ENCODE data around the gene ANGPTL4.
"Not testable (repeated sequence)": the region's sequence is repeated elsewhere in the genome, so short reads cannot be mapped to it uniquely, and the experiment has no call there.

The ANGPTL4 gene

GRCh38 chr19:8333767-8334457, 30.0 kb upstream of the ANGPTL4 start:
- DNase-seq (ENCODE audit: low read depth in 1 of 2, low spot score in 1 of 2) = no peak

- DNase-seq (ENCODE audit: low read depth in 1 of 2, low spot score in 1 of 2) = no peak
These were observed 29.3 kb upstream of the ANGPTL4 start for GRCh38 chr19:8334458-8335342.

- DNase-seq (ENCODE audit: low read depth in 1 of 2, low spot score in 1 of 2) = no peak
These were observed 28.4 kb upstream of the ANGPTL4 start for GRCh38 chr19:8335343-8336071.

- DNase-seq (ENCODE audit: low read depth in 1 of 2, low spot score in 1 of 2) = no peak
These were observed 27.8 kb upstream of the ANGPTL4 start for GRCh38 chr19:8336072-8336569.

GRCh38 chr19:8336660-8337059, 27.3 kb upstream of the ANGPTL4 start:
- no peak for DNase-seq (ENCODE audit: low read depth in 1 of 2, low spot score in 1 of 2)

- DNase-seq (ENCODE audit: low read depth in 1 of 2, low spot score in 1 of 2) = no peak
These were observed 26.2 kb upstream of the ANGPTL4 start for GRCh38 chr19:8337728-8338127.

GRCh38 chr19:8338835-8339234, 25.1 kb upstream of the ANGPTL4 start:
- no peak for DNase-seq (ENCODE audit: low read depth in 1 of 2, low spot score in 1 of 2)

- DNase-seq (ENCODE audit: low read depth in 1 of 2, low spot score in 1 of 2) = no peak
These were observed 23.4 kb upstream of the ANGPTL4 start for GRCh38 chr19:8340341-8341096.

GRCh38 chr19:8341504-8341903, 22.5 kb upstream of the ANGPTL4 start:
- DNase-seq (ENCODE audit: low read depth in 1 of 2, low spot score in 1 of 2) = not testable (repeated sequence)

GRCh38 chr19:8342316-8342683, 21.7 kb upstream of the ANGPTL4 start:
- DNase-seq (ENCODE audit: low read depth in 1 of 2, low spot score in 1 of 2) = no peak

- DNase-seq (ENCODE audit: low read depth in 1 of 2, low spot score in 1 of 2) = peak; percentile 83 to 87
These were observed 21.1 kb upstream of the ANGPTL4 start, which contains the start of gene KANK3 for GRCh38 chr19:8342684-8343482. Gene KANK3 (minus strand): TSS chr19:8343262. CDS start chr19:8337828, 5,434 bp downstream.

- no peak for DNase-seq (ENCODE audit: low read depth in 1 of 2, low spot score in 1 of 2)
These were observed 20.5 kb upstream of the ANGPTL4 start for GRCh38 chr19:8343483-8343844.

- not testable (repeated sequence) for DNase-seq (ENCODE audit: low read depth in 1 of 2, low spot score in 1 of 2)
These were observed 14.2 kb upstream of the ANGPTL4 start for GRCh38 chr19:8349629-8350372.

GRCh38 chr19:8352134-8352827, 11.7 kb upstream of the ANGPTL4 start:
- no peak for DNase-seq (ENCODE audit: low read depth in 1 of 2, low spot score in 1 of 2)

- DNase-seq (ENCODE audit: low read depth in 1 of 2, low spot score in 1 of 2) = not testable (repeated sequence)
These were observed 11.1 kb upstream of the ANGPTL4 start for GRCh38 chr19:8352845-8353244.

GRCh38 chr19:8355631-8356402, 8.1 kb upstream of the ANGPTL4 start:
- DNase-seq (ENCODE audit: low read depth in 1 of 2, low spot score in 1 of 2) = no peak

GRCh38 chr19:8357007-8357521, 6.9 kb upstream of the ANGPTL4 start:
- DNase-seq (ENCODE audit: low read depth in 1 of 2, low spot score in 1 of 2) = no peak

GRCh38 chr19:8358948-8359347, 5.0 kb upstream of the ANGPTL4 start:
- no peak for DNase-seq (ENCODE audit: low read depth in 1 of 2, low spot score in 1 of 2)
